ENCODE results near the gene MAPKAPK5.

DNA sequence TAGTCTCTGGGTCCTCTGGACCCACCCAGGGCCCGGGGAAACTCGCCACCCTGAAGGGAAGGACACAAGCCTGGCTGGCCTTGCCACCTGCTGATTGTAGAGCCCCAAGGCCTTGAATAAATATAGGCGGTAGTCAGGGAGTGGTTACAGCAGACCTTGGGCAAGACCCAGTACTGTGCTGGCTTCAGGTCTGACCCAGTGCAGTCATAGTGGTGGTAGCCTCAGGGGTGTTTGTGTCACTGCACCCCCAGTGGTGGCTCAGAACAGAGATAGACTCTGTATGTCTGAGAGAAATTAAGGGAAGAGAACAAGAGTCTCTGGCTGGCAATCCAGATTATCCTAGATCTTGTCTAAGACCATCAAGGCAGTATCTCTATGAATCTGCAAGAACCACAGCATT, 63.5 kb downstream of the MAPKAPK5 start:
- TF ChIP-seq, protein P1, sequence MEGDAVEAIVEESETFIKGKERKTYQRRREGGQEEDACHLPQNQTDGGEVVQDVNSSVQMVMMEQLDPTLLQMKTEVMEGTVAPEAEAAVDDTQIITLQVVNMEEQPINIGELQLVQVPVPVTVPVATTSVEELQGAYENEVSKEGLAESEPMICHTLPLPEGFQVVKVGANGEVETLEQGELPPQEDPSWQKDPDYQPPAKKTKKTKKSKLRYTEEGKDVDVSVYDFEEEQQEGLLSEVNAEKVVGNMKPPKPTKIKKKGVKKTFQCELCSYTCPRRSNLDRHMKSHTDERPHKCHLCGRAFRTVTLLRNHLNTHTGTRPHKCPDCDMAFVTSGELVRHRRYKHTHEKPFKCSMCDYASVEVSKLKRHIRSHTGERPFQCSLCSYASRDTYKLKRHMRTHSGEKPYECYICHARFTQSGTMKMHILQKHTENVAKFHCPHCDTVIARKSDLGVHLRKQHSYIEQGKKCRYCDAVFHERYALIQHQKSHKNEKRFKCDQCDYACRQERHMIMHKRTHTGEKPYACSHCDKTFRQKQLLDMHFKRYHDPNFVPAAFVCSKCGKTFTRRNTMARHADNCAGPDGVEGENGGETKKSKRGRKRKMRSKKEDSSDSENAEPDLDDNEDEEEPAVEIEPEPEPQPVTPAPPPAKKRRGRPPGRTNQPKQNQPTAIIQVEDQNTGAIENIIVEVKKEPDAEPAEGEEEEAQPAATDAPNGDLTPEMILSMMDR (conservative IDR thresholded peaks at IDR 0.05; ENCODE audit: low read length): no peak
- no peak for TF ChIP-seq EZH2phosphoT487 (IDR thresholded peaks at IDR 0.05; ENCODE audit: borderline replicate concordance)

Data from Loucy (cell line).